MM.1S (cell line): ENCODE measurements around the gene SEPTIN7.

Experiments used
- DNase-seq: peaks from one replicate; pipeline ENCODE4 v3.0.0-alpha.2; 2015
- H2AFZ ChIP-seq: fragments of 300-600 bp; sonication (generic); 2 replicates; pipeline ENCODE4 v1.6.0; 2016; ENCODE audit warnings: antibody characterized with exemption, low read length
- H3F3A ChIP-seq: fragments of 300-600 bp; sonication (generic); 2 replicates; pipeline ENCODE4 v1.6.1; 2016; ENCODE audit warnings: mild to moderate bottlenecking, antibody characterized with exemption, low read length, moderate library complexity, mixed read lengths; ENCODE audit not compliant: insufficient read depth
- H3K27ac ChIP-seq: fragments of 300-600 bp; sonication (generic); 2 replicates; pipeline ENCODE4 v1.5.1; 2016; ENCODE audit warnings: mild to moderate bottlenecking, low read length
- H3K27me3 ChIP-seq: fragments of 300-600 bp; sonication (generic); replicated peaks from 2 replicates; pipeline ENCODE4 v1.6.0; 2016; ENCODE audit warnings: low read length; ENCODE audit not compliant: insufficient read depth
- H3K36me3 ChIP-seq: fragments of 300-600 bp; sonication (generic); replicated peaks from 2 replicates; pipeline ENCODE4 v1.6.1; 2016; ENCODE audit warnings: mild to moderate bottlenecking, low read length, mixed read lengths; ENCODE audit not compliant: insufficient read depth
- H3K4me1 ChIP-seq: fragments of 300-600 bp; sonication (generic); 2 replicates; pipeline ENCODE4 v1.6.1; 2016; ENCODE audit warnings: low read length, mixed read lengths
- H3K4me2 ChIP-seq: fragments of 300-600 bp; sonication (generic); 2 replicates; pipeline ENCODE4 v1.6.0; 2016; ENCODE audit warnings: low read depth, low read length
- H3K4me3 ChIP-seq: fragments of 300-600 bp; sonication (generic); 2 replicates; pipeline ENCODE4 v1.5.1; 2016; ENCODE audit warnings: low read length, mixed read lengths
- H3K79me2 ChIP-seq: fragments of 300-600 bp; sonication (generic); 2 replicates; pipeline ENCODE4 v1.6.1; 2016; ENCODE audit warnings: mixed run types, low read length, mixed read lengths
- H3K9ac ChIP-seq: fragments of 300-600 bp; sonication (generic); 2 replicates; pipeline ENCODE4 v1.6.1; 2016; ENCODE audit warnings: low read length, mixed read lengths
- H3K9me2 ChIP-seq: fragments of 300-600 bp; sonication (generic); replicated peaks from 2 replicates; pipeline ENCODE4 v1.6.1; 2016; ENCODE audit warnings: mild to moderate bottlenecking, low read length, mixed read lengths; ENCODE audit not compliant: insufficient read depth
- H3K9me3 ChIP-seq: fragments of 300-600 bp; sonication (generic); replicated peaks from 2 replicates; pipeline ENCODE4 v1.6.1; 2016; ENCODE audit warnings: mild to moderate bottlenecking, low read length, mixed read lengths; ENCODE audit not compliant: insufficient read depth
- H4K20me1 ChIP-seq: fragments of 300-600 bp; sonication (generic); 2 replicates; pipeline ENCODE4 v1.6.1; 2016; ENCODE audit warnings: mild to moderate bottlenecking, low read length, moderate library complexity, mixed read lengths; ENCODE audit not compliant: insufficient read depth
- EZH2 ChIP-seq: fragments of 300-600 bp; sonication (generic); optimal IDR thresholded peaks from 2 replicates; pipeline ENCODE3; 2017; ENCODE audit warnings: low read depth, mild to moderate bottlenecking, antibody characterized with exemption, low read length, mixed read lengths
- EZH2phosphoT487 ChIP-seq: fragments of 300-600 bp; sonication (generic); IDR thresholded peaks from 2 replicates; pipeline ENCODE4 v1.6.1; 2018; ENCODE audit warnings: antibody characterized with exemption, low read length
- TF ChIP-seq, protein P1 (sequence below): fragments of 300-600 bp; sonication (generic); IDR thresholded peaks from 2 replicates; pipeline ENCODE4 v1.5.1; 2016; ENCODE audit warnings: antibody characterized with exemption, low read length, mixed read lengths

The SEPTIN7 gene

DNA sequence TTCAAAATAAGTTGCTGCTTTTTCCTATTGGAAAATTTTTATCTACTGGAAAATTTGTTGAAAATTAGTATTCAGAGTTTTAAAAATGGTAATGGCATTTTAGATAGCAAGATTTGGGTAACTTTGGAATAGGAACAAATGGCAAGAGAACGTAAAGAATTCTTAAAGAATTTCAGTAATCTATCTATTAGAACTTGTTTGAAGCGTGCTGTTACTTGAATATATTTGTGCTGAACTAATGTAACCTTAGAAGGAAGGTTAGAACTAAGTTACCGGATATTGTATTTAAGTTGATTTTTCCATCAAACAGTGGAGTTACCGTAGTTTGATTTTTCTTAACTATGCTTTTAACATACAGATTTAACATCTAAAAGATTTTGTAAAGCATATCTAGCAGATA, 25.9 kb downstream of the SEPTIN7 start:
- Histone ChIP-seq H3F3A (no peaks in the 10 kb centered on the region), H3K9ac (no peak overlapping the region), H3K4me2 (no peak overlapping the region), H3K79me2 (peaks cover 99% of the 10 kb centered on the region), H4K20me1 (peaks cover 51% of the 10 kb centered on the region), H3K9me3 (no peaks in the 10 kb centered on the region), H2AFZ (no peak overlapping the region), H3K9me2 (no peaks in the 10 kb centered on the region), H3K4me1 (no peaks in the 10 kb centered on the region), H3K36me3 (0 out of 2 replicates have a peak, but pooled peaks cover under 1% of the 10 kb centered on the region), H3K27me3 (no peaks in the 10 kb centered on the region), H3K4me3 (no peak overlapping the region), H3K27ac (no peak overlapping the region)
- no peak for TF ChIP-seq EZH2phosphoT487
- TF ChIP-seq EZH2: no peak
- TF ChIP-seq, protein P1, sequence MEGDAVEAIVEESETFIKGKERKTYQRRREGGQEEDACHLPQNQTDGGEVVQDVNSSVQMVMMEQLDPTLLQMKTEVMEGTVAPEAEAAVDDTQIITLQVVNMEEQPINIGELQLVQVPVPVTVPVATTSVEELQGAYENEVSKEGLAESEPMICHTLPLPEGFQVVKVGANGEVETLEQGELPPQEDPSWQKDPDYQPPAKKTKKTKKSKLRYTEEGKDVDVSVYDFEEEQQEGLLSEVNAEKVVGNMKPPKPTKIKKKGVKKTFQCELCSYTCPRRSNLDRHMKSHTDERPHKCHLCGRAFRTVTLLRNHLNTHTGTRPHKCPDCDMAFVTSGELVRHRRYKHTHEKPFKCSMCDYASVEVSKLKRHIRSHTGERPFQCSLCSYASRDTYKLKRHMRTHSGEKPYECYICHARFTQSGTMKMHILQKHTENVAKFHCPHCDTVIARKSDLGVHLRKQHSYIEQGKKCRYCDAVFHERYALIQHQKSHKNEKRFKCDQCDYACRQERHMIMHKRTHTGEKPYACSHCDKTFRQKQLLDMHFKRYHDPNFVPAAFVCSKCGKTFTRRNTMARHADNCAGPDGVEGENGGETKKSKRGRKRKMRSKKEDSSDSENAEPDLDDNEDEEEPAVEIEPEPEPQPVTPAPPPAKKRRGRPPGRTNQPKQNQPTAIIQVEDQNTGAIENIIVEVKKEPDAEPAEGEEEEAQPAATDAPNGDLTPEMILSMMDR: no peak
- DNase-seq: no peak

DNA sequence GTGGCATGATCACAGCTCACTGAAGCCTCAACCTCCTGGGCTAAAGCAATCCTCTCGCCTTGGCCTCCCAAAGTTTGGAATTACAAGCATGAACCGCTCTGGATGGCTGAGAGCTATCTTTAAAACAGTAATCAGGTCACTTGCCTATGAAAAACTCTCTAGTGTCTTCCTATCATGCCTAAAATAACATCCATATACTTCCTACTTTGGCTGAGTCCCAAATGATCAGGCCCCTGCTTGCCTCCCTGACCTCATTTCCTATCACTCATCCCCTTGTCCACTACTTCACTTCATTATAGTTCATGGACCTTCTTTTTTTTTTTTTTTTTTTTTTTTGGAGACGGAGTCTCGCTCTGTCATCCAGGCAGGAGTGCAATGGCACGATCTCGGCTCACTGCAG, 28.0 kb downstream of the SEPTIN7 start:
- Histone ChIP-seq H3K9ac (no peak overlapping the region), H3K27me3 (no peaks in the 10 kb centered on the region), H3F3A (no peaks in the 10 kb centered on the region), H3K27ac (no peak overlapping the region), H3K36me3 (0 out of 2 replicates have a peak, but pooled peaks cover 5% of the 10 kb centered on the region), H2AFZ (no peak overlapping the region), H3K79me2 (peaks cover 99% of the 10 kb centered on the region), H3K9me3 (no peaks in the 10 kb centered on the region), H3K4me1 (no peaks in the 10 kb centered on the region), H3K4me3 (no peak overlapping the region), H3K4me2 (no peak overlapping the region), H3K9me2 (no peaks in the 10 kb centered on the region), H4K20me1 (peaks cover 45% of the 10 kb centered on the region)
- no peak for TF ChIP-seq EZH2
- no peak for TF ChIP-seq EZH2phosphoT487
- TF ChIP-seq, protein P1: no peak
- DNase-seq: no peak

- Histone ChIP-seq H3K27me3 (no peaks in the 10 kb centered on the region), H3K79me2 (peaks cover 100% of the 10 kb centered on the region), H3K4me3 (no peak overlapping the region), H4K20me1 (peaks cover 26% of the 10 kb centered on the region; the same call in 1 of the 2 replicates), H3K27ac (no peak overlapping the region), H3K4me1 (no peaks in the 10 kb centered on the region), H3F3A (no peaks in the 10 kb centered on the region), H3K9me3 (no peaks in the 10 kb centered on the region), H2AFZ (no peak overlapping the region), H3K36me3 (0 out of 2 replicates have a peak, but pooled peaks cover 5% of the 10 kb centered on the region), H3K9me2 (no peaks in the 10 kb centered on the region), H3K9ac (no peak overlapping the region), H3K4me2 (no peak overlapping the region)
- TF ChIP-seq EZH2phosphoT487 (no peak), EZH2 (no peak)
- TF ChIP-seq, protein P1: no peak
- DNase-seq: no peak
Measured at GRCh38 chr7:35831208-35831607, 30.4 kb downstream of the SEPTIN7 start.
